GM21381 (cell line): Measurements from ENCODE around the gene SLC25A25.

ENCODE experiments used
- ATAC-seq: cut with Tn5 transposase; IDR thresholded peaks from one replicate; pipeline ENCODE4 v1.9.1; 2021; ENCODE audit warnings: mild to moderate bottlenecking, moderate library complexity; ENCODE audit not compliant: unreplicated experiment

SLC25A25 gene

GRCh38 chr9:128143525-128144238 is 75.7 kb downstream of the SLC25A25 start:
- ATAC-seq = no peak

GRCh38 chr9:128144239-128145181 is 76.5 kb downstream of the SLC25A25 start:
- no peak for ATAC-seq

GRCh38 chr9:128145536-128145935 is 77.5 kb downstream of the SLC25A25 start:
- no peak for ATAC-seq

- ATAC-seq = no peak
Measured at GRCh38 chr9:128145951-128146351, 77.9 kb downstream of the SLC25A25 start.

- ATAC-seq = no peak
Measured at GRCh38 chr9:128146591-128147120, 78.6 kb downstream of the SLC25A25 start.

- no peak for ATAC-seq
Measured at GRCh38 chr9:128148509-128149000, 80.5 kb downstream of the SLC25A25 start.

- ATAC-seq = no peak
Measured at GRCh38 chr9:128149001-128149701, 81.1 kb downstream of the SLC25A25 start, which contains the start of gene LCN2. Gene LCN2 (plus strand): TSS chr9:128149453. CDS start chr9:128149526, 73 bp downstream.

- ATAC-seq = no peak
Measured at GRCh38 chr9:128149951-128150593, 82.0 kb downstream of the SLC25A25 start.

- ATAC-seq = no peak
Measured at GRCh38 chr9:128150594-128151308, 82.7 kb downstream of the SLC25A25 start.

- no peak for ATAC-seq
Measured at GRCh38 chr9:128151309-128152132, 83.5 kb downstream of the SLC25A25 start.

GRCh38 chr9:128152133-128153059 is 84.4 kb downstream of the SLC25A25 start:
- ATAC-seq = no peak

- ATAC-seq = no peak
Measured at GRCh38 chr9:128153060-128153946, 85.3 kb downstream of the SLC25A25 start.

- ATAC-seq = no peak
Measured at GRCh38 chr9:128153947-128154695, 86.1 kb downstream of the SLC25A25 start.

- no peak for ATAC-seq
Measured at GRCh38 chr9:128155736-128156500, 87.9 kb downstream of the SLC25A25 start.
